Adrenal gland (tissue), 12 donors: ENCODE results near the gene STRA6. TPM values are rescaled to one million over a fixed set of nuclear protein-coding genes. Genes with fewer than 3 reads are reported as not detected.

Experiments
- DNase-seq, 7 donors: peaks; one replicate each; pipeline ENCODE4 v3.0.0-alpha.2; 2019 to 2020
- H3K27ac ChIP-seq, 5 donors: fragments of 200-600 bp; sonication (generic) in 4 of 5; 1 replicate in 3 of 5; 2 replicates in 2 of 5; pipeline versions ENCODE4 v1.5.1 to v1.8.0; 2016 to 2020; ENCODE audit warnings: mild to moderate bottlenecking in 1 of 5
- H3K27me3 ChIP-seq: fragments of 200-600 bp; 2 replicates; pipeline ENCODE4 v1.8.0; 2021
- H3K36me3 ChIP-seq, 2 donors: fragments of 200-600 bp; replicated peaks in 1 of 2; 1 replicate in 1 of 2; 2 replicates in 1 of 2; pipeline versions ENCODE4 v1.5.1 to v1.8.0; 2018 to 2022
- H3K4me1 ChIP-seq, 2 donors: fragments of 200-600 bp; replicated peaks in 1 of 2; 1 replicate in 1 of 2; 2 replicates in 1 of 2; pipeline versions ENCODE4 v1.5.1 to v1.8.0; 2018 to 2021
- H3K4me3 ChIP-seq, 4 donors: fragments of 200-600 bp; sonication (generic) in 3 of 4; one replicate each; pipeline ENCODE4 v1.5.1; 2016 to 2018
- H3K9me3 ChIP-seq, 3 donors: fragments of 200-600 bp; sonication (generic) in 1 of 3; replicated peaks in 1 of 3; 1 replicate in 2 of 3; 2 replicates in 1 of 3; pipeline versions ENCODE4 v1.5.1 to v1.8.0; 2016 to 2021
- POLR2A ChIP-seq, 2 donors: fragments of 450-650 bp; IDR thresholded peaks; one replicate each; pipeline ENCODE4 v1.6.1; 2017; ENCODE audit warnings: antibody characterized with exemption in 2 of 2, mild to moderate bottlenecking in 2 of 2, moderate library complexity in 1 of 2
- WGBS, 4 donors: extraction: QIAGEN DNeasy Blood & Tissue Kit in 2 of 4; methylation state at CpG; one replicate each; pipeline versions ENCODE4 v1.1.5 to v1.1.7; 2013 to 2017; 5-methylcytosine and 5-hydroxymethylcytosine counted together
- intact Hi-C, 2 donors: fragments of 100-400 bp; cut with DNase I; formaldehyde crosslinking; loops; one replicate each; pipeline versions ENCODE4 v1.14.1 to v1.15.0; 2022 to 2023
- polyA plus RNA-seq, 3 donors: library from polyadenylated mRNA; stranded (reverse); fragments of 200-250 nt in 2 of 3; fragments of 350-450 nt in 1 of 3; fragmentation: Illumina TruSeq in 1 of 3; extraction: RNeasy Lipid Tissue Mini Kit (QIAGEN cat#74804) in 1 of 3; gene quantifications; one replicate each; pipeline ENCODE4 v1.2.3, GENCODE V29; 2013 to 2014
- total RNA-seq, 9 donors: library from RNA; depleted of rRNA in 4 of 9; stranded (reverse); fragments of >200 nt in 4 of 9; fragments of 120-200 nt in 1 of 9; fragmentation: NEBNext Ultra II Directional in 1 of 9; extraction: Animal tissue kit (Norgen Biotek cat#: 25700) in 1 of 9; gene quantifications; one replicate each; pipeline versions ENCODE4 v1.1.0 to v1.2.4, GENCODE V29; 2013 to 2023
- TF ChIP-seq, protein P1 (sequence below), 6 experiments: fragments of 450-650 bp in 4 of 6; fragments of 200-600 bp in 2 of 6; sonication (generic) in 1 of 6; IDR thresholded peaks; 1 replicate in 5 of 6; 2 replicates in 1 of 6; pipeline versions ENCODE4 v1.5.1 to v1.8.0; 2016 to 2021; ENCODE audit warnings: antibody characterized with exemption in 6 of 6, mild to moderate bottlenecking in 2 of 6, moderate library complexity in 1 of 6
- donor health status: healthy with polysubstance abuse.
- donor health status: Bipolar disorder and iron deficiency.
- donor health status: DM: yes; HTN: yes; CAD: no.
- donor health status: DM: no; HTN: no; CAD: no.
- donor health status: DM: no; HTN: no; CAD: no.
- donor health status: DM: yes; HTN: yes; CAD: no.

Gene STRA6
- total and polyA plus RNA-seq, 12 donors = 0.22 to 12.6 (median 3.1) TPM; not detected in 2

DNA sequence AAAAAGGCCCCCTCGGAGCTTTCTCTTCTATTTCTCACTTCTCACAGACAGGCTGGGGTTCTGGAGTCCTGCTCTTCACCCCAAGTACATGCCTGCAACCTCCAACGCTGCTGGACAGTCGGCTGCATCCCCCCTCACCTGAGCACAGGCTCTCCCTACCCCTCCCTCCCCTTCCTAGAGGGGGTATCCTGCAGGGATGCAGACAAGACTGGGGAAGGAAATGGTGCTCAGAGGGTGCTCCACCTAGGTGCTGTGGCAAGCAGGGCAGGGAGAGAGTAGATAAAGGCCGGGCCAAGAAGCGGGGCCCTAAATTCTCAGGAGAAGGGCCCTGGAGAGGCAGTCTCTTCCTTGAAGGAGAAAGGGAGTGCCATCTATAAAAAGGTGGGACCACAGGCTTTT lies 7.0 kb upstream of the STRA6 start:
- Histone ChIP-seq H3K4me1 (no peaks in the 10 kb centered on the region), H3K4me3 (no peak overlapping the region), H3K9me3 (no peaks in the 10 kb centered on the region), H3K27ac (no peak overlapping the region), H3K36me3 (no peaks in the 10 kb centered on the region), H3K27me3 (no peaks in the 10 kb centered on the region)
- intact Hi-C loops = no loop called here
- no peak for DNase-seq
- 89 to 90% (median 89%) methylated on average over 5 of the region's 5 CpGs for WGBS, 4 donors
- no peak for TF ChIP-seq POLR2A (IDR thresholded peaks at IDR 0.05)

- DNase-seq = no peak
- TF ChIP-seq, protein P1, sequence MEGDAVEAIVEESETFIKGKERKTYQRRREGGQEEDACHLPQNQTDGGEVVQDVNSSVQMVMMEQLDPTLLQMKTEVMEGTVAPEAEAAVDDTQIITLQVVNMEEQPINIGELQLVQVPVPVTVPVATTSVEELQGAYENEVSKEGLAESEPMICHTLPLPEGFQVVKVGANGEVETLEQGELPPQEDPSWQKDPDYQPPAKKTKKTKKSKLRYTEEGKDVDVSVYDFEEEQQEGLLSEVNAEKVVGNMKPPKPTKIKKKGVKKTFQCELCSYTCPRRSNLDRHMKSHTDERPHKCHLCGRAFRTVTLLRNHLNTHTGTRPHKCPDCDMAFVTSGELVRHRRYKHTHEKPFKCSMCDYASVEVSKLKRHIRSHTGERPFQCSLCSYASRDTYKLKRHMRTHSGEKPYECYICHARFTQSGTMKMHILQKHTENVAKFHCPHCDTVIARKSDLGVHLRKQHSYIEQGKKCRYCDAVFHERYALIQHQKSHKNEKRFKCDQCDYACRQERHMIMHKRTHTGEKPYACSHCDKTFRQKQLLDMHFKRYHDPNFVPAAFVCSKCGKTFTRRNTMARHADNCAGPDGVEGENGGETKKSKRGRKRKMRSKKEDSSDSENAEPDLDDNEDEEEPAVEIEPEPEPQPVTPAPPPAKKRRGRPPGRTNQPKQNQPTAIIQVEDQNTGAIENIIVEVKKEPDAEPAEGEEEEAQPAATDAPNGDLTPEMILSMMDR (IDR thresholded peaks at IDR 0.05) = no peak
- TF ChIP-seq POLR2A (IDR thresholded peaks at IDR 0.05) = no peak
- Histone ChIP-seq H3K9me3 (no peaks in the 10 kb centered on the region), H3K36me3 (no peaks in the 10 kb centered on the region), H3K27ac (no peak overlapping the region), H3K4me3 (no peak overlapping the region), H3K4me1 (no peaks in the 10 kb centered on the region), H3K27me3 (no peaks in the 10 kb centered on the region)
- WGBS, 4 donors = 79 to 85% (median 81%) methylated on average over 8 to 11 of the region's 11 CpGs
- intact Hi-C loops = no loop called here
Measured at GRCh38 chr15:74208901-74209559, 6.4 kb upstream of the STRA6 start.

DNA sequence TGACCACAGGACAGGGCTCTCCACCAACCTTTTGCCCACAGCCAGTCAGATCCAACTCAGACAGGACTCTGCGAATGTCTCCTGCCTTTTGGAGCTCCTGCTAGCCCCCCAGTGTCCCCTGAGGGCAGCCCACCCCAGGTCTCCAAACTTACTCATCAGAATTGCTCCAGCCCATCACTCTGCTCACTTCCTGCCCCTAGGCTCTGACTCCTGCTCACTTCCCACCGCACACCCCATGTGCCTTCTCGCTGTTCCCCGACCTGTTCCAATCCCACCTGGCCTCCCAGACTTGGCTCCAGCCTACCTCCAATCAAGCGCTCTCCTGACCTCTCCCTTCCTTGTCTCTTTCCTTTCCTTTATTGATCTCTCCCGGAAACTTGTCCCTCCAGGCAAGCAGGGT lies 5.9 kb upstream of the STRA6 start:
- H3K27ac ChIP-seq = no peak overlapping the region
- TF ChIP-seq, protein P1 (IDR thresholded peaks at IDR 0.05) = no peak
- TF ChIP-seq POLR2A (IDR thresholded peaks at IDR 0.05) = no peak
- no peak overlapping the region for H3K4me3 ChIP-seq
- no peaks in the 10 kb centered on the region for H3K4me1 ChIP-seq
- no peak for DNase-seq
- intact Hi-C loops = no loop called here
- H3K36me3 ChIP-seq = no peaks in the 10 kb centered on the region
- no peaks in the 10 kb centered on the region for H3K9me3 ChIP-seq
- no peaks in the 10 kb centered on the region for H3K27me3 ChIP-seq
- 89 to 95% (median 93%) methylated on average over 6 of the region's 6 CpGs for WGBS, 4 donors

GRCh38 chr15:74207652-74208440 lies 5.3 kb upstream of the STRA6 start:
- Histone ChIP-seq H3K27me3 (no peaks in the 10 kb centered on the region), H3K27ac (no peak overlapping the region), H3K36me3 (no peaks in the 10 kb centered on the region), H3K9me3 (no peaks in the 10 kb centered on the region), H3K4me3 (no peak overlapping the region), H3K4me1 (no peaks in the 10 kb centered on the region)
- WGBS, 4 donors = 75 to 86% (median 80%) methylated on average over 13 to 16 of the region's 16 CpGs
- intact Hi-C loops = no loop called here
- no peak for TF ChIP-seq POLR2A (IDR thresholded peaks at IDR 0.05)
- TF ChIP-seq, protein P1 (IDR thresholded peaks at IDR 0.05) = no peak
- DNase-seq = no peak
